Ovary (tissue), 3 donors: ENCODE data around the gene ANKDD1B.
"Not testable (repeated sequence)": the region's sequence is repeated elsewhere in the genome, so short reads cannot be mapped to it uniquely, and the experiment has no call there.

Experiments
- POLR2A ChIP-seq: fragments of 450-650 bp; IDR thresholded peaks from one replicate; pipeline ENCODE4 v1.6.1; 2017; ENCODE audit warnings: antibody characterized with exemption, mild to moderate bottlenecking, moderate library complexity
- TF ChIP-seq, protein P1 (sequence below), 3 donors: fragments of 450-650 bp in 2 of 3; fragments of 200-600 bp in 1 of 3; IDR thresholded peaks; one replicate each; pipeline versions ENCODE4 v1.5.1 to v1.8.0; 2016 to 2022; ENCODE audit warnings: antibody characterized with exemption in 3 of 3, mild to moderate bottlenecking in 1 of 3
- donor health status: DM: no; HTN: no; CAD: no.

DNA sequence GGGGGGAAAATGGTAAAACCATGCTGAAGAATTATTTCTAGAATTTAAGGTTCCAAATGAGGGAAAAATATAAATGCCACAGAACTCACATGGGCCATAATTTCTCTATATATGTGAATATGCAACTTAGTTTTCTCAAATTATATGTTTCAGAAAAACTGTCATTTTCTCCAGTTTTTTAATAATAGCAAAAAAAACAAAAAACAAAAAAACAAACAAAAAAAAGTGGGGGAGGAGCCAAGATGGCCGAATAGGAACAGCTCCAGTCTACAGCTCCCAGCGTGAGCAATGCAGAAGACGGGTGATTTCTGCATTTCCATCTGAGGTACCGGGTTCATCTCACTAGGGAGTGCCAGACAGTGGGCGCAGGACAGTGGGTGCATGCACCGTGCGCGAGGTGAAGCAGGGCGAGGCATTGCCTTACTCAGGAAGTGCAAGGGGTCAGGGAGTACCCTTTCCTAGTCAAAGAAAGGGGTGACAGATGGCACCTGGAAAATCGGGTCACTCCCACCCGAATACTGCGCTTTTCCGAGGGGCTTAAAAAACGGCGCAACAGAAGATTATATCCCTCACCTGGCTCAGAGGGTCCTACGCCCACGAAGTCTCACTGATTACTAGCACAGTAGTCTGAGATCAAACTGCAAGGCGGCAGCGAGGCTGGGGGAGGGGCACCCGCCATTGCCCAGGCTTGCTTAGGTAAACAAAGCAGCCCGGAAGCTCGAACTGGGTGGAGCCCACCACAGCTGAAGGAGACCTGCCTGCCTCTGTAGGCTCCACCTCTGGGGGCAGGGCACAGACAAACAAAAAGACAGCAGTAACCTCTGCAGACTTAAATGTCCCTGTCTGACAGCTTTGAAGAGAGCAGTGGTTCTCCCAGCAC, 84.5 kb downstream of the ANKDD1B start:
- TF ChIP-seq, protein P1, sequence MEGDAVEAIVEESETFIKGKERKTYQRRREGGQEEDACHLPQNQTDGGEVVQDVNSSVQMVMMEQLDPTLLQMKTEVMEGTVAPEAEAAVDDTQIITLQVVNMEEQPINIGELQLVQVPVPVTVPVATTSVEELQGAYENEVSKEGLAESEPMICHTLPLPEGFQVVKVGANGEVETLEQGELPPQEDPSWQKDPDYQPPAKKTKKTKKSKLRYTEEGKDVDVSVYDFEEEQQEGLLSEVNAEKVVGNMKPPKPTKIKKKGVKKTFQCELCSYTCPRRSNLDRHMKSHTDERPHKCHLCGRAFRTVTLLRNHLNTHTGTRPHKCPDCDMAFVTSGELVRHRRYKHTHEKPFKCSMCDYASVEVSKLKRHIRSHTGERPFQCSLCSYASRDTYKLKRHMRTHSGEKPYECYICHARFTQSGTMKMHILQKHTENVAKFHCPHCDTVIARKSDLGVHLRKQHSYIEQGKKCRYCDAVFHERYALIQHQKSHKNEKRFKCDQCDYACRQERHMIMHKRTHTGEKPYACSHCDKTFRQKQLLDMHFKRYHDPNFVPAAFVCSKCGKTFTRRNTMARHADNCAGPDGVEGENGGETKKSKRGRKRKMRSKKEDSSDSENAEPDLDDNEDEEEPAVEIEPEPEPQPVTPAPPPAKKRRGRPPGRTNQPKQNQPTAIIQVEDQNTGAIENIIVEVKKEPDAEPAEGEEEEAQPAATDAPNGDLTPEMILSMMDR (IDR thresholded peaks at IDR 0.05) = not testable (repeated sequence)
- not testable (repeated sequence) for TF ChIP-seq POLR2A
